GM21381 (cell line): Measurements from ENCODE around the gene P2RX3.
"Not testable (repeated sequence)": the region's sequence is repeated elsewhere in the genome, so short reads cannot be mapped to it uniquely, and the experiment has no call there.

Source experiments
- ATAC-seq: cut with Tn5 transposase; IDR thresholded peaks from one replicate; pipeline ENCODE4 v1.9.1; 2021; ENCODE audit warnings: mild to moderate bottlenecking, moderate library complexity; ENCODE audit not compliant: unreplicated experiment

Gene P2RX3

GRCh38 chr11:57348052-57348451, 9.9 kb downstream of the P2RX3 start:
- no peak for ATAC-seq

GRCh38 chr11:57348636-57349313, 10.6 kb downstream of the P2RX3 start:
- no peak for ATAC-seq

- no peak for ATAC-seq
These were observed 11.5 kb downstream of the P2RX3 start for GRCh38 chr11:57349491-57350274.

- ATAC-seq, result no peak
These were observed 14.9 kb downstream of the P2RX3 start for GRCh38 chr11:57353036-57353435.

GRCh38 chr11:57353446-57353845, 15.3 kb downstream of the P2RX3 start:
- no peak for ATAC-seq

- no peak for ATAC-seq
These were observed 15.7 kb downstream of the P2RX3 start for GRCh38 chr11:57353852-57354251.

- no peak for ATAC-seq
These were observed 16.5 kb downstream of the P2RX3 start for GRCh38 chr11:57354699-57355098.

- no peak for ATAC-seq
These were observed 18.1 kb downstream of the P2RX3 start for GRCh38 chr11:57356268-57356667.

GRCh38 chr11:57357310-57357709, 19.2 kb downstream of the P2RX3 start:
- ATAC-seq, result no peak

- ATAC-seq, result no peak
These were observed 19.7 kb downstream of the P2RX3 start for GRCh38 chr11:57357856-57358255.

- no peak for ATAC-seq
These were observed 20.4 kb downstream of the P2RX3 start for GRCh38 chr11:57358543-57358961.

- no peak for ATAC-seq
These were observed 20.8 kb downstream of the P2RX3 start for GRCh38 chr11:57358991-57359390.

GRCh38 chr11:57359396-57359795, 21.2 kb downstream of the P2RX3 start:
- ATAC-seq, result no peak

- no peak for ATAC-seq
These were observed 21.9 kb downstream of the P2RX3 start for GRCh38 chr11:57359896-57360690.

- no peak for ATAC-seq
These were observed 22.8 kb downstream of the P2RX3 start for GRCh38 chr11:57360991-57361390.

GRCh38 chr11:57361420-57361819, 23.3 kb downstream of the P2RX3 start:
- ATAC-seq, result not testable (repeated sequence)

- ATAC-seq, result no peak
These were observed 23.8 kb downstream of the P2RX3 start for GRCh38 chr11:57361926-57362325.

- no peak for ATAC-seq
These were observed 25.3 kb downstream of the P2RX3 start for GRCh38 chr11:57363131-57364080.

GRCh38 chr11:57364851-57365660, 26.9 kb downstream of the P2RX3 start:
- ATAC-seq, result no peak
